Muscle of leg (tissue), 11 donors: ENCODE data around the gene USF2. TPM values are rescaled to one million over a fixed set of nuclear protein-coding genes. Genes with fewer than 3 reads are reported as not detected.
A peak's percentile ranks its signal among the peaks of the same experiment; 100 is the strongest.

ENCODE experiments used
- DNase-seq: peaks from one replicate; pipeline ENCODE4 v3.0.0; 2013
- H3K27ac ChIP-seq: one replicate; pipeline ENCODE4 v1.5.1; 2013; ENCODE audit warnings: mild to moderate bottlenecking, low read length, control low read depth
- H3K27me3 ChIP-seq: one replicate; pipeline ENCODE4 v1.6.1; 2013; ENCODE audit warnings: low read length; ENCODE audit not compliant: control insufficient read depth, insufficient read depth
- H3K36me3 ChIP-seq: one replicate; pipeline ENCODE4 v1.6.1; 2013; ENCODE audit warnings: low read length; ENCODE audit not compliant: control insufficient read depth, insufficient read depth
- H3K4me1 ChIP-seq: one replicate; pipeline ENCODE4 v1.6.1; 2013; ENCODE audit warnings: low read length; ENCODE audit not compliant: control insufficient read depth, insufficient read depth
- H3K4me3 ChIP-seq: one replicate; pipeline ENCODE4 v1.5.1; 2013; ENCODE audit warnings: low read length, control low read depth
- H3K9me3 ChIP-seq: replicated peaks from 2 replicates; pipeline ENCODE4 v1.6.1; 2013; ENCODE audit warnings: low read depth, low read length; ENCODE audit not compliant: control insufficient read depth
- WGBS: methylation state at CpG from one replicate; pipeline ENCODE4 v1.1.5; 2013; ENCODE audit warnings: missing lambda C conversion rate; ENCODE audit not compliant: insufficient coverage; 5-methylcytosine and 5-hydroxymethylcytosine counted together
- polyA plus RNA-seq, 8 donors: library from polyadenylated mRNA; unstranded; fragments of 120-200 nt; gene quantifications; one replicate each; pipeline versions ENCODE4 v1.2.1 to v1.2.3, GENCODE V29; 2013; ENCODE audit warnings: inconsistent platforms in 1 of 8, low replicate concordance in 1 of 8; ENCODE audit not compliant: insufficient read length in 8 of 8, insufficient read depth in 1 of 8
- total RNA-seq: library from RNA; stranded (reverse); fragments of 120-200 nt; gene quantifications from one replicate; pipeline ENCODE4 v1.2.4, GENCODE V29; 2013

Gene USF2
- total and polyA plus RNA-seq, 9 donors: 44.9 to 132 (median 107) TPM

GRCh38 chr19:35253316-35254286 is 15.2 kb upstream of the USF2 start:
- no peaks in the 10 kb centered on the region for H3K9me3 ChIP-seq
- no peak for DNase-seq
- H3K27ac ChIP-seq: peak overlapping the region; percentile 62
- no peak overlapping the region for H3K4me3 ChIP-seq
- H3K36me3 ChIP-seq: no peaks in the 10 kb centered on the region
- WGBS: 77% methylated on average over 5 of the region's 9 CpGs
- peaks cover 37% of the 10 kb centered on the region for H3K27me3 ChIP-seq
- H3K4me1 ChIP-seq: peaks cover 1% of the 10 kb centered on the region

DNA sequence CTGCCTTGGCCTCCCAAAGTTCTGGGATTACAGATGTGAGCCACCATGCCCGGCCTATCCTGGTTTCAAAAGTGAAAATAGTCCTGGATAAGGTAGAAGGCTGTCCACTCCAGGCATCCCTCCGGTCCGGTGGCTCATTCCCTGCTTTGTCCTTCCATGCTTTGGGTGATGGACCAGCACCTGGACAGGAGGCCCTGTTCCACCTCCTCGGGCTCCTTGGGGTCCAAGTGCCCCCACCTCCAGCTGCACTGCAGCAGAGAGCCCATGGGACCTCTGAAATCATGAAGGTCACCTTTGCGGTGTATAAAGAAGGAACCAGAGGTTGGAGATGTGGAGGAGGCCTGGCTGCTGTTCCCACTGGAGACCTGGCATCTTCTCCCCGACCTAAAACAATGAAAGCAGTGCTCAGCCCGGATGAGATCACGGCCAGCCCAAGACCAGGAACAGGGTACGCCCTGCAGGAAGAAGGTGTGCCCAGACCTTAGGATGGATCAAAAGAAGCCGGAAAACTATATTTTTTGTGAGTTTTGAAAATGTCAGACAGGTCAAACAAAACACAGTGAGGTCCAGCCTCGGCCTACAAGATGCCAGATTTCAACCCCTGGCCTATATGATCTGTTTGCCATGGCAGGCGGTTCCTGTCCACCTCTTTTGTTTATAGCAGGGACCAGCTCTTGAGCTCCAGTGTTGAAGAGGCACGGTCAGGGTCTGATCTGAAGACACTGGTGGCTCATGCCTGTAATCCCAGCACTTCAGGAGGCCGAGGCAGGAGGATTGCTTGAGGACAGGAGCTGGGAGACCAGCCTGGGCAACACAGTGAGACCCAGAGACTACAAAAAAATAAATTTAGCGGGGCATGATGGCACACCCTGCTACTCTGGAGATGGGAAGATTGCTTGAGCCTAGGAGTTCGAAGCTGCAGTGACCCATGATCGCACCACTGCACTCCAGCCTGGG is 14.1 kb upstream of the USF2 start:
- no peak for DNase-seq
- H3K9me3 ChIP-seq: no peaks in the 10 kb centered on the region
- peak overlapping the region; percentile 71 for H3K27ac ChIP-seq
- no peak overlapping the region for H3K4me3 ChIP-seq
- no peaks in the 10 kb centered on the region for H3K36me3 ChIP-seq
- H3K27me3 ChIP-seq: peaks cover 28% of the 10 kb centered on the region
- no peaks in the 10 kb centered on the region for H3K4me1 ChIP-seq
- WGBS: 88% methylated on average over 15 of the region's 17 CpGs

- H3K36me3 ChIP-seq: no peaks in the 10 kb centered on the region
- no peak for DNase-seq
- peaks cover 14% of the 10 kb centered on the region for H3K27me3 ChIP-seq
- WGBS: 50% methylated on average over 1 of the region's 2 CpGs
- H3K27ac ChIP-seq: no peak overlapping the region
- no peaks in the 10 kb centered on the region for H3K9me3 ChIP-seq
- H3K4me3 ChIP-seq: no peak overlapping the region
- no peaks in the 10 kb centered on the region for H3K4me1 ChIP-seq
Observed at GRCh38 chr19:35256566-35256965, 12.2 kb upstream of the USF2 start.

DNA sequence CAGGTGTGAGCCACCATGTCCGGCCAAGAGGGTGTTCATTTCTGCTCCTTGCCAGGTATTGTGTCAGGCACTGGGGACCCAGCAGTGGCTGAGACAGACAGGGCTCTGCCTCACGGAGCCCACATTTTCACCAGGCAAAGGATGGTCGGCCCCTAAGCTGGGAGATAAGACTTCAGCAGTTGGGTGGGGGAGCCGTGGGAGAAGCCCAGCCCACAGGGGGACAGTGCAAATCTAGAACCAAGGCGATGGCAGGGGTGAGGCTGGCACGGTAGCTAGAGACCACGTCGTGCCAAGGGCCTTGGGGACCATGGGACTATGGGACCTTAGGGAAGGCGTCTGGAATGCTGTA is 11.7 kb upstream of the USF2 start:
- Histone ChIP-seq H3K9me3 (no peaks in the 10 kb centered on the region), H3K4me3 (no peak overlapping the region), H3K27ac (no peak overlapping the region), H3K27me3 (peaks cover 13% of the 10 kb centered on the region), H3K36me3 (no peaks in the 10 kb centered on the region), H3K4me1 (no peaks in the 10 kb centered on the region)
- DNase-seq: no peak
- WGBS: 75% methylated on average over 9 of the region's 9 CpGs

- no peaks in the 10 kb centered on the region for H3K36me3 ChIP-seq
- no peak overlapping the region for H3K4me3 ChIP-seq
- H3K27me3 ChIP-seq: peaks cover 15% of the 10 kb centered on the region
- H3K27ac ChIP-seq: no peak overlapping the region
- 86% methylated on average over 7 of the region's 10 CpGs for WGBS
- H3K9me3 ChIP-seq: no peaks in the 10 kb centered on the region
- no peak for DNase-seq
- peaks cover 19% of the 10 kb centered on the region for H3K4me1 ChIP-seq
Observed at GRCh38 chr19:35260694-35261304, 8.0 kb upstream of the USF2 start.

DNA sequence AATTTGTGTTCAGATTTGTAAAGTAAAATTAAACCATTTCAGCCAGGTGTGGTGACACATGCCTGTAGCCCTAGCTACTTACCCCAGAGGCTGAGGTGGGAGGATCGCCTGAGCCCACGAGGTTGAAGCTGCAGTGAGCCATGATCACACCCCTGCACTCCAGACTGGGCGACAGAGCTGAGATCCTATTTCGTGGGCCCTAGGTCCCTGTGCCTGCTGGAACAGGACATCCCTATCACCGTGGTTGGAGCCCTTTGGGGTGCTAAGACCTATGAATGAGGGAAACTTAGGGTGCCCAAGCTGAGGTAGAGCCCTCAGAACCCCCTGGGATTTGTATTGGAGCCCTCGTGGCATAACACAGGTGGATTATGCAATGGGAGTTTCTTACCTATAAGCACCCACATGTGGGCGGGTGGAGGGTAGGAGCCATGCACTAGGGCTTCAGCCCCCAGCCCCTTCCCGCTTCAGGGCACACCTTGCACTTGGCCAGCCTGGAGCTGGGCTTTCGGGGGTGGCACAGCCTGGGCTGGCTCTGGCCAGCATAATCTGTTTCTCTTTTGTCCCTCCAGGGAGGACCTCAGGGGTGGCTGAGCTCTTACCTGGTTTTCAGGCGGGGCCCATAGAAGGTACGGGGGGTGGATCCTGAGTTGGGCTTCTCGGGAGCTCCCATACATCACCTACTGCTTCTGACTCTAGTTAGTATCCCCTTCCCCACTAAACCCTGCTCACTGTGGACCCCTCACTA is 7.2 kb upstream of the USF2 start:
- Histone ChIP-seq H3K4me3 (no peak overlapping the region), H3K36me3 (peaks cover 5% of the 10 kb centered on the region), H3K4me1 (peaks cover 23% of the 10 kb centered on the region), H3K27ac (no peak overlapping the region), H3K9me3 (no peaks in the 10 kb centered on the region), H3K27me3 (peaks cover 15% of the 10 kb centered on the region)
- no peak for DNase-seq
- WGBS: 66% methylated on average over 5 of the region's 12 CpGs

- WGBS: 66% methylated on average over 11 of the region's 17 CpGs
- Histone ChIP-seq H3K4me1 (peaks cover 28% of the 10 kb centered on the region), H3K9me3 (no peaks in the 10 kb centered on the region), H3K4me3 (no peak overlapping the region), H3K36me3 (peaks cover 5% of the 10 kb centered on the region), H3K27ac (no peak overlapping the region), H3K27me3 (peaks cover 13% of the 10 kb centered on the region)
- no peak for DNase-seq
Observed at GRCh38 chr19:35262101-35262761, 6.5 kb upstream of the USF2 start.

GRCh38 chr19:35264268-35265125 is 4.3 kb upstream of the USF2 start:
- WGBS: 50% methylated on average over 6 of the region's 7 CpGs
- H3K4me3 ChIP-seq: no peak overlapping the region
- DNase-seq: no peak
- H3K9me3 ChIP-seq: no peaks in the 10 kb centered on the region
- H3K36me3 ChIP-seq: peaks cover 5% of the 10 kb centered on the region
- H3K27ac ChIP-seq: no peak overlapping the region
- H3K27me3 ChIP-seq: peaks cover 7% of the 10 kb centered on the region
- peaks cover 28% of the 10 kb centered on the region for H3K4me1 ChIP-seq
